Spleen (tissue), 11 donors: ENCODE data around the gene MARS1. TPM values are rescaled to one million over a fixed set of nuclear protein-coding genes. Genes with fewer than 3 reads are reported as not detected.
A peak's percentile ranks its signal among the peaks of the same experiment; 100 is the strongest.
"Not testable (repeated sequence)": the region's sequence is repeated elsewhere in the genome, so short reads cannot be mapped to it uniquely, and the experiment has no call there.

Source experiments
- DNase-seq: peaks from one replicate; pipeline ENCODE4 v3.0.0-alpha.2; 2020
- H3K27ac ChIP-seq, 8 donors: fragments of 200-600 bp; sonication (generic) in 7 of 8; 1 replicate in 4 of 8; 2 replicates in 4 of 8; pipeline versions ENCODE4 v1.5.0 to v1.8.0; 2016 to 2021; ENCODE audit warnings: inconsistent platforms in 4 of 8, mild to moderate bottlenecking in 4 of 8, moderate library complexity in 1 of 8
- H3K27me3 ChIP-seq, 7 donors: fragments of 200-600 bp; sonication (generic) in 6 of 7; replicated peaks in 1 of 7; 1 replicate in 4 of 7; 2 replicates in 3 of 7; pipeline versions ENCODE4 v1.5.0 to v1.8.0; 2016 to 2021; ENCODE audit warnings: inconsistent platforms in 3 of 7, mild to moderate bottlenecking in 1 of 7
- H3K36me3 ChIP-seq, 6 donors: fragments of 200-600 bp; sonication (generic) in 5 of 6; 1 replicate in 4 of 6; 2 replicates in 2 of 6; pipeline versions ENCODE4 v1.5.0 to v1.8.0; 2016 to 2021; ENCODE audit warnings: inconsistent platforms in 2 of 6
- H3K4me1 ChIP-seq, 6 donors: fragments of 200-600 bp; sonication (generic) in 5 of 6; 1 replicate in 3 of 6; 2 replicates in 3 of 6; pipeline versions ENCODE4 v1.5.0 to v1.8.0; 2016 to 2021; ENCODE audit warnings: inconsistent platforms in 3 of 6
- H3K4me3 ChIP-seq, 8 donors: fragments of 200-600 bp; sonication (generic) in 7 of 8; 1 replicate in 4 of 8; 2 replicates in 4 of 8; pipeline versions ENCODE4 v1.5.0 to v1.8.0; 2016 to 2021; ENCODE audit warnings: inconsistent platforms in 4 of 8, mild to moderate bottlenecking in 4 of 8, moderate library complexity in 2 of 8
- H3K9me3 ChIP-seq, 8 donors: fragments of 200-600 bp; sonication (generic) in 7 of 8; 1 replicate in 4 of 8; 2 replicates in 4 of 8; pipeline versions ENCODE4 v1.5.0 to v1.8.0; 2016 to 2021; ENCODE audit warnings: inconsistent platforms in 4 of 8
- POLR2A ChIP-seq, 3 donors: fragments of 450-650 bp; IDR thresholded peaks; one replicate each; pipeline ENCODE4 v1.5.1; 2017; ENCODE audit warnings: antibody characterized with exemption in 3 of 3, mild to moderate bottlenecking in 1 of 3
- POLR2AphosphoS5 ChIP-seq, 3 donors: sonication (generic); formaldehyde crosslinking; IDR thresholded peaks; one replicate each; pipeline ENCODE4 v1.5.1; 2017; ENCODE audit warnings: antibody characterized with exemption in 3 of 3
- WGBS, 5 donors: extraction: QIAGEN DNeasy Blood & Tissue Kit in 3 of 5; methylation state at CpG; one replicate each; pipeline versions ENCODE4 v1.1.5 to v1.1.7; 2013 to 2018; 5-methylcytosine and 5-hydroxymethylcytosine counted together
- intact Hi-C: fragments of 100-400 bp; cut with DNase I; formaldehyde crosslinking; loops from one replicate; pipeline ENCODE4 v1.15.0; 2023; ENCODE audit warnings: low total_unique reads
- polyA plus RNA-seq, 3 donors: library from polyadenylated mRNA; stranded (reverse); fragments of 200-250 nt; gene quantifications; one replicate each; pipeline ENCODE4 v1.2.1, GENCODE V29; 2013
- total RNA-seq, 7 donors: library from RNA; depleted of rRNA in 3 of 7; stranded (reverse); fragments of >200 nt in 3 of 7; fragmentation: NEBNext Ultra II Directional in 4 of 7; extraction: Animal tissue kit (Norgen Biotek cat#: 25700) in 4 of 7; gene quantifications; one replicate each; pipeline versions ENCODE4 v1.1.0 to v1.2.1, GENCODE V29; 2016 to 2021
- TF ChIP-seq, protein P1 (sequence below), 11 experiments: fragments of 200-600 bp in 7 of 11; fragments of 450-650 bp in 4 of 11; sonication (generic) in 4 of 11; IDR thresholded peaks in 8 of 11; conservative IDR thresholded peaks in 3 of 11; 1 replicate in 7 of 11; 2 replicates in 4 of 11; pipeline versions ENCODE4 v1.4.0 to v1.8.0; 2016 to 2021; ENCODE audit warnings: antibody characterized with exemption in 11 of 11, inconsistent platforms in 4 of 11, mild to moderate bottlenecking in 1 of 11
- donor health status: healthy with polysubstance abuse.
- donor health status: DM: no; HTN: no; CAD: no; lungs with moderate emphysema.
- donor health status: DM: no; HTN: no; CAD: no.
- donor health status: Bipolar disorder and iron deficiency.
- donor health status: healthy.
- donor health status: DM: no; HTN: no; CAD: no.
- donor health status: DM: yes; HTN: yes; CAD: no.

Gene MARS1
- total and polyA plus RNA-seq, 10 donors = 67.4 to 186 (median 101) TPM

DNA sequence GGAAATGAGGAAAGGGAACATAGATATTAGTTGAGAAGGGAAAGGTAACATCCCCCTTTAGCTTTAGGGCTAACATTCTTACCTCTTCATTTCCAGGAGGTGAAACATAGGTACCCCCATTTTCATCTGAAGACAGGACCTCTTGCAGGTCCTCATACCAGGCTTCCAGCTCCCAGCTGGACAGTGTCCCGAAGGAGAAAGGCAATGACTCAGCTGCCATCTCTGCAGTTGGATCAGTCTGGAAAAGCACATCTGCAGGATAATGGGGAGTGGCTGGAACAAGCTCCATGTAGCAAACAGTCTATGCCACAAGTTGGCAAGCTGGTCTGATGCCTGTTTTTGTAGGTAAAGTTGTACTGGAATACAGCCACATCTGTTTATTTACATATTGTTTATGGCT is 29.3 kb downstream of the MARS1 start:
- intact Hi-C loops = no loop called here
- 0 to 90% (median 81%) methylated on average over 1 of the region's 1 CpG for WGBS, 5 donors
- H3K4me1 ChIP-seq = peaks cover 30 to 57% (median 46%) of the 10 kb centered on the region in 6 donors
- peak; percentile 2 for DNase-seq
- peaks cover 3 to 67% (median 55%) of the 10 kb centered on the region in 6 donors for H3K36me3 ChIP-seq
- TF ChIP-seq POLR2AphosphoS5 (IDR thresholded peaks at IDR 0.05) (no peak), POLR2A (IDR thresholded peaks at IDR 0.05) (no peak)
- TF ChIP-seq, protein P1, sequence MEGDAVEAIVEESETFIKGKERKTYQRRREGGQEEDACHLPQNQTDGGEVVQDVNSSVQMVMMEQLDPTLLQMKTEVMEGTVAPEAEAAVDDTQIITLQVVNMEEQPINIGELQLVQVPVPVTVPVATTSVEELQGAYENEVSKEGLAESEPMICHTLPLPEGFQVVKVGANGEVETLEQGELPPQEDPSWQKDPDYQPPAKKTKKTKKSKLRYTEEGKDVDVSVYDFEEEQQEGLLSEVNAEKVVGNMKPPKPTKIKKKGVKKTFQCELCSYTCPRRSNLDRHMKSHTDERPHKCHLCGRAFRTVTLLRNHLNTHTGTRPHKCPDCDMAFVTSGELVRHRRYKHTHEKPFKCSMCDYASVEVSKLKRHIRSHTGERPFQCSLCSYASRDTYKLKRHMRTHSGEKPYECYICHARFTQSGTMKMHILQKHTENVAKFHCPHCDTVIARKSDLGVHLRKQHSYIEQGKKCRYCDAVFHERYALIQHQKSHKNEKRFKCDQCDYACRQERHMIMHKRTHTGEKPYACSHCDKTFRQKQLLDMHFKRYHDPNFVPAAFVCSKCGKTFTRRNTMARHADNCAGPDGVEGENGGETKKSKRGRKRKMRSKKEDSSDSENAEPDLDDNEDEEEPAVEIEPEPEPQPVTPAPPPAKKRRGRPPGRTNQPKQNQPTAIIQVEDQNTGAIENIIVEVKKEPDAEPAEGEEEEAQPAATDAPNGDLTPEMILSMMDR (IDR thresholded peaks at IDR 0.05 in 8 of 11, conservative IDR thresholded peaks at IDR 0.05 in 3 of 11) = no peak
- H3K4me3 ChIP-seq = no peak overlapping the region
- H3K27me3 ChIP-seq = no peaks in the 10 kb centered on the region
- H3K27ac ChIP-seq = peak overlapping the region in 4 of 8 donors; percentile 4 to 100 (median 76)
- no peaks in the 10 kb centered on the region for H3K9me3 ChIP-seq

DNA sequence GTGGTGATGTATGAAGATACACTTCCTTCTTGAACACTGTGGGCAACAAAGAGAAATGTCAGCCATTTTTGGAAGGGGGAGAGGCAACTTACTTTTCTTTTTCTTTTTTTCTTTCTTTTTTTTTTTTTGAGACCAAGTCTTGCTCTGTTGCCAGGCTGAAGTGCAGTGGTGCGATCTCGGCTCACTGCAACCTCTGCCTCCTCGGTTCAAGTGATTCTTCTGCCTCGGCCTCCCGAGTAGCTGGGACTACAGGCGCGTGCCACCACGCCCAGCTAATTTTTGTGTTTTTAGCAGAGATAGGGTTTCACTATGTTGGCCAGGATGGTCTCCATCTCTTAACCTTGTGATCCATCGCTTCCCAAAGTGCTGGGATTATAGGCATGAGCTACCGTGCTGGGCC is 29.9 kb downstream of the MARS1 start:
- DNase-seq, H3K9me3 ChIP-seq, H3K27me3 ChIP-seq, H3K4me3 ChIP-seq, intact Hi-C loops: not testable (repeated sequence)
- H3K36me3 ChIP-seq = peaks cover 3 to 62% (median 50%) of the 10 kb centered on the region in 6 donors
- peaks cover 30 to 58% (median 48%) of the 10 kb centered on the region in 6 donors for H3K4me1 ChIP-seq
- H3K27ac ChIP-seq = peak overlapping the region in 4 of 8 donors; percentile 99 to 100 (median 99)
- WGBS, 5 donors = 90 to 95% (median 93%) methylated on average over 10 of the region's 10 CpGs

DNA sequence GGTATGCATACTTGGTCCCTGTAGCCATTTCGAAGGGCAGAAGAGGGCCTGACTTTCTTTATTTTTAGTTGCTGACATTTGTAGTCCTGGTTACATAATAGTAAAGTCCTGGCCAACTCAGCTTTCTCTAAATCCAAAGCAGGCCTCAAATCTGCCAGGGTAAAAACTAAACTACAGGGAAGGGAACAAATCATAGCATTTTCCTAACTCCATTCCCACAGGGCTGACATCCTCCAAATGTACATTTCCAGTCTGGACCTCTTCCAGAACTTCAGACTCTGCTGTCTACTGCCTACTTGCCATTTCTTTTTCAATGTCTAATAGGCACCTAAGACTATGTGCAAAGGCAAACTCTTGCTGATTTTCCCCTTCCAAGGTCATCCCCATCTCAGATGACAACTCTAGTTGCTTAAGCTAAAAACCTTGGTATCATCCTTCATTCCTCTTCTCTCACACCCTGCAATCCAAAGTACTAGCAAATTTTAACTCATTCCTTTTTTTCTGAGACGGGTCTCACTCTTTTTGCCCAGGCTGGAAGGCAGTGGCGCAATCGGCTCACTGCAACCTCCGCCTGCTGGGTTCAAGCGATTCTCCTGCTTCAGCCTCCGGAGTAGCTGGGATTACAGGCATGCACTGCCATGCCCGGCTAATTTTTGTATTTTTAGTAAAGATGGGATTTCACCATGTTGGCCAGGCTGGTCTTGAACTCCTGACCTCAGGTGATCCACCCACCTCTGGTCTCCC is 30.5 kb downstream of the MARS1 start:
- 58 to 87% (median 68%) methylated on average over 8 of the region's 8 CpGs for WGBS, 5 donors
- peaks cover 3 to 56% (median 44%) of the 10 kb centered on the region in 6 donors for H3K36me3 ChIP-seq

DNA sequence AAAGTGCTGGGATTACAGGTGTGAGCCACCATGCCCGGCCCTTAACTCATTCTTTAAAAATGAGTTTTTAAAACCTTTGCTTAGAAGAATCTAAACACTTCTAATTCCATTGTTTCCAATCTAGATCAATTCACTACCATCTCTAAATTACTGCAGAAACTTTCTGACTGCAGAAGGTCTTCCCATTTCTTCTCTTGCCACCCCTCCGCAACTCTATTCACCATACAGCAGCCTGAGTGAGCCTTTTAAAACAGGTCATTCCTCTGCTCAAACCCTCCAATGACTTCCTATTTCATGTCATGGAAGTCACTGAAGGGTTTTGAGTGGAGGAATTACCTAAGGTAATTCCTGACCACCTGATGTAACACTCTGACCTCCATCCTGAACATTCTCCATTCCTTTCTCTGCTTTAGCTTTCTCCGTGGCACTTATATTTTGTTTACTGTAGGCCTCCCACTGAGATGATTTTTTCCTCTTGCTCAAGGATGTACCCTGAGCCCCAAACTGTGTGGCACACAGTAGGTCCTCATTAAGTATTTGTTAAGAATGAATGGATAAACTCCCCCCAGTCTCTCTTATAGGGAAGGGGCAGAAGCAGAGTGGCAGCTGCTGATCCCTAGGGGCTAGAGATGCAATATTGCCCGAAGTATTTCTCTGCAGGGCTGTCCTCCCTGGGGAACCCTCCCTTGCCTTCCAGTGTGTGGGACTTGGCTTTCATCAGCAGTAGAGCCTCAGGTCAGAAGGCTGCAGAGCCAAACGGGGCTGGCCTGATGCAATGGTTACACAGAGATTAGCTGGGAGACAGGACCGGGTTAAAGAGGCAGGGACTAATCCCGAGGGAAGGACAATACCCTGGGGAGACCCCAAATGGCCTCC is 31.3 kb downstream of the MARS1 start:
- peak overlapping the region; percentile 51 to 90 (median 78) for H3K4me3 ChIP-seq
- H3K9me3 ChIP-seq = no peaks in the 10 kb centered on the region
- intact Hi-C loops = no loop called here
- TF ChIP-seq, protein P1 (IDR thresholded peaks at IDR 0.05 in 8 of 11, conservative IDR thresholded peaks at IDR 0.05 in 3 of 11) = no peak
- TF ChIP-seq POLR2A (IDR thresholded peaks at IDR 0.05) = no peak
- no peak for TF ChIP-seq POLR2AphosphoS5 (IDR thresholded peaks at IDR 0.05)
- peaks cover 3 to 51% (median 40%) of the 10 kb centered on the region in 6 donors for H3K36me3 ChIP-seq
- H3K27me3 ChIP-seq = no peaks in the 10 kb centered on the region
- H3K4me1 ChIP-seq = peaks cover 39 to 69% (median 60%) of the 10 kb centered on the region in 6 donors
- peak overlapping the region; percentile 98 to 100 (median 99) for H3K27ac ChIP-seq
- DNase-seq = peak; percentile 80
- 28 to 35% (median 30%) methylated on average over 7 of the region's 7 CpGs for WGBS, 5 donors

More for the DNA sequence above, 30.5 kb downstream of the MARS1 start:
- peak overlapping the region in 4 of 8 donors; percentile 74 to 90 (median 82) for H3K4me3 ChIP-seq
- intact Hi-C loops = no loop called here
- H3K27ac ChIP-seq = peak overlapping the region in 7 of 8 donors; percentile 11 to 100 (median 99)
- TF ChIP-seq, protein P1 (IDR thresholded peaks at IDR 0.05 in 8 of 11, conservative IDR thresholded peaks at IDR 0.05 in 3 of 11) = no peak
- TF ChIP-seq POLR2A (IDR thresholded peaks at IDR 0.05) (no peak), POLR2AphosphoS5 (IDR thresholded peaks at IDR 0.05) (no peak)
- no peaks in the 10 kb centered on the region for H3K9me3 ChIP-seq
- H3K27me3 ChIP-seq = no peaks in the 10 kb centered on the region
- DNase-seq = no peak
- H3K4me1 ChIP-seq = peaks cover 31 to 61% (median 52%) of the 10 kb centered on the region in 6 donors
